ENCODE results near the gene MTURN. TPM values are rescaled to one million over a fixed set of nuclear protein-coding genes. Genes with fewer than 3 reads are reported as not detected.
"Not testable (repeated sequence)": the region's sequence is repeated elsewhere in the genome, so short reads cannot be mapped to it uniquely, and the experiment has no call there.

The MTURN gene
- total RNA-seq, 2 experiments from 2014 or later = 38.4 to 38.9 TPM

GRCh38 chr7:30091987-30092386 lies 42.8 kb upstream of the MTURN start:
- H3K27me3 Mint-ChIP-seq = no peaks in the 10 kb centered on the region
- POLR2A ChIA-PET = no interaction called here
- intact Hi-C loops (cut with DNase I, micrococcal nuclease) = no loop called here
- no peaks in the 10 kb centered on the region for H3K36me3 ChIP-seq (ENCODE audit: insufficient read depth, low read length)
- H3K4me3 ChIP-seq (ENCODE audit: low read length) = no peak overlapping the region
- no peaks in the 10 kb centered on the region for H3K9me3 ChIP-seq (ENCODE audit: control insufficient read depth in 1 of 2, insufficient read depth in 1 of 2, low read length in 2 of 2)
- CTCF ChIA-PET = no interaction called here
- peaks cover 9% of the 10 kb centered on the region for H3K36me3 Mint-ChIP-seq (ENCODE audit: low read depth)
- no peaks in the 10 kb centered on the region for H3K27me3 ChIP-seq (ENCODE audit: control insufficient read depth in 1 of 2, insufficient read depth in 2 of 2, low read length in 2 of 2)
- H3K4me3 Mint-ChIP-seq = no peak overlapping the region
- no peaks in the 10 kb centered on the region for H3K4me1 Mint-ChIP-seq (ENCODE audit: low read depth)
- DNase-seq (no peak), ATAC-seq (ENCODE audit: poor library complexity) (no peak)
- H3K4me1 ChIP-seq (ENCODE audit: insufficient read depth, low read length) = no peaks in the 10 kb centered on the region
- no peak overlapping the region for H3K27ac Mint-ChIP-seq
- TF ChIP-seq CTCF (IDR thresholded peaks at IDR 0.05) = no peak
- no peak overlapping the region for H3K27ac ChIP-seq (ENCODE audit: low read depth in 1 of 2, low read length in 2 of 2)
- peaks cover 2% of the 10 kb centered on the region for H3K9me3 Mint-ChIP-seq

- no peaks in the 10 kb centered on the region for H3K4me1 ChIP-seq (ENCODE audit: insufficient read depth, low read length)
- CTCF ChIA-PET = no interaction called here
- DNase-seq (no peak), ATAC-seq (ENCODE audit: poor library complexity) (no peak)
- Mint-ChIP-seq H3K27me3 (no peaks in the 10 kb centered on the region), H3K36me3 (ENCODE audit: low read depth) (peaks cover 7% of the 10 kb centered on the region), H3K4me1 (ENCODE audit: low read depth) (no peaks in the 10 kb centered on the region), H3K9me3 (peaks cover 2% of the 10 kb centered on the region), H3K4me3 (no peak overlapping the region), H3K27ac (no peak overlapping the region)
- POLR2A ChIA-PET = no interaction called here
- no peaks in the 10 kb centered on the region for H3K36me3 ChIP-seq (ENCODE audit: insufficient read depth, low read length)
- no peak for TF ChIP-seq CTCF (IDR thresholded peaks at IDR 0.05)
- H3K4me3 ChIP-seq (ENCODE audit: low read length) = no peak overlapping the region
- intact Hi-C loops (cut with DNase I, micrococcal nuclease) = no loop called here
- H3K27ac ChIP-seq (ENCODE audit: low read depth in 1 of 2, low read length in 2 of 2) = no peak overlapping the region
- H3K9me3 ChIP-seq (ENCODE audit: control insufficient read depth in 1 of 2, insufficient read depth in 1 of 2, low read length in 2 of 2) = peaks cover 0 to 6% of the 10 kb centered on the region in 2 experiments
- H3K27me3 ChIP-seq (ENCODE audit: control insufficient read depth in 1 of 2, insufficient read depth in 2 of 2, low read length in 2 of 2) = no peaks in the 10 kb centered on the region
These were observed 41.3 kb upstream of the MTURN start for GRCh38 chr7:30093420-30093952.

DNA sequence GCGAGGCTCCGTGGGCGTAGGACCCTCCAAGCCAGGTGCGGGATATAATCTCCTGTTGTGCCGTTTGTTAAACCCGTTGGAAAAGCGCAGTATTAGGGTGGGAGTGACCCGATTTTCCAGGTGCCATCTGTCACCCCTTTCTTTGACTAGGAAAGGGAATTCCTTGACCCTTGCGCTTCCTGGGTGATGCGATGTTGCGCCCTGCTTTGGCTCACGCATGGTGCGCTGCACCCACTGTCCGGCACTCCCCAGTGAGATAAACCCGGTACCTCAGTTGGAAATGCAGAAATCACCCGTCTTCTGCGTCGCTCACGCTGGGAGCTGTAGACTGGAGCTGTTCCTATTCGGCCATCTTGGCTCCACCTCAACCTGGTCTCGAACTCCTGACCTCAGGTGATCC lies 36.2 kb upstream of the MTURN start:
- H3K27me3 Mint-ChIP-seq; H3K27ac Mint-ChIP-seq; DNase-seq; H3K27me3 ChIP-seq (ENCODE audit: control insufficient read depth in 1 of 2, insufficient read depth in 2 of 2, low read length in 2 of 2); H3K4me1 Mint-ChIP-seq (ENCODE audit: low read depth); intact Hi-C loops (cut with DNase I, micrococcal nuclease); H3K27ac ChIP-seq (ENCODE audit: low read depth in 1 of 2, low read length in 2 of 2); H3K4me3 ChIP-seq (ENCODE audit: low read length); H3K9me3 ChIP-seq (ENCODE audit: control insufficient read depth in 1 of 2, insufficient read depth in 1 of 2, low read length in 2 of 2); H3K36me3 ChIP-seq (ENCODE audit: insufficient read depth, low read length); ATAC-seq (ENCODE audit: poor library complexity); H3K4me1 ChIP-seq (ENCODE audit: insufficient read depth, low read length); CTCF ChIA-PET; H3K36me3 Mint-ChIP-seq (ENCODE audit: low read depth); H3K4me3 Mint-ChIP-seq; POLR2A ChIA-PET; H3K9me3 Mint-ChIP-seq: not testable (repeated sequence)

DNA sequence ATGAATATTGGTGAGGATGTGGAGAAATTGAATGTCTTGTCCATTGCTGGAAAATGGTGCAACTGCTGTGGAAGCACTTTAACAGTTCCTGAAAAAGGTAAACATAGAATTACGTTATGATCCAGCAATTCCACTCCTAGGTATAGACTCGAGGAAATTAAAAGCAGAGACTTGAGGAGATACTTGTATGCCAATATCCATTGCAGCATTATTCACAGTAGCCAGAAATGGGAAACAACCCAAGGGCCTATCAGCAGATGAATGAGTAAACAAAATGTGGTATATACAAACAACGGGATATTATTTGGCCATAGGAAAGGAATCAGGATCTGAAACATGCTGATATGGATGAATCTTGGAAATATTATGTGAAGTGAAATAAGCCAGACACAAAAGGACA lies 32.5 kb upstream of the MTURN start:
- Mint-ChIP-seq H3K27me3 (no peaks in the 10 kb centered on the region), H3K36me3 (ENCODE audit: low read depth) (no peaks in the 10 kb centered on the region), H3K4me3 (no peak overlapping the region), H3K27ac (no peak overlapping the region), H3K4me1 (ENCODE audit: low read depth) (no peaks in the 10 kb centered on the region), H3K9me3 (no peaks in the 10 kb centered on the region)
- no peak overlapping the region for H3K27ac ChIP-seq (ENCODE audit: low read depth in 1 of 2, low read length in 2 of 2)
- peaks cover 0 to 7% of the 10 kb centered on the region in 2 experiments for H3K9me3 ChIP-seq (ENCODE audit: control insufficient read depth in 1 of 2, insufficient read depth in 1 of 2, low read length in 2 of 2)
- no peak for TF ChIP-seq CTCF (IDR thresholded peaks at IDR 0.05)
- CTCF ChIA-PET = no interaction called here
- ATAC-seq (ENCODE audit: poor library complexity) = no peak
- no peaks in the 10 kb centered on the region for H3K27me3 ChIP-seq (ENCODE audit: control insufficient read depth in 1 of 2, insufficient read depth in 2 of 2, low read length in 2 of 2)
- intact Hi-C loops (cut with DNase I, micrococcal nuclease) = no loop called here
- no peak overlapping the region for H3K4me3 ChIP-seq (ENCODE audit: low read length)
- H3K36me3 ChIP-seq (ENCODE audit: insufficient read depth, low read length) = peaks cover 2% of the 10 kb centered on the region
- H3K4me1 ChIP-seq (ENCODE audit: insufficient read depth, low read length) = no peaks in the 10 kb centered on the region
- no peak for DNase-seq
- POLR2A ChIA-PET = no interaction called here

All from CD4-positive, alpha-beta T cell (primary cell).